ENCODE data around the gene GTPBP8. TPM values are rescaled to one million over a fixed set of nuclear protein-coding genes. Genes with fewer than 3 reads are reported as not detected.

The GTPBP8 gene
- total RNA-seq, 1 donor from 2014 or later = 25.9 TPM

DNA sequence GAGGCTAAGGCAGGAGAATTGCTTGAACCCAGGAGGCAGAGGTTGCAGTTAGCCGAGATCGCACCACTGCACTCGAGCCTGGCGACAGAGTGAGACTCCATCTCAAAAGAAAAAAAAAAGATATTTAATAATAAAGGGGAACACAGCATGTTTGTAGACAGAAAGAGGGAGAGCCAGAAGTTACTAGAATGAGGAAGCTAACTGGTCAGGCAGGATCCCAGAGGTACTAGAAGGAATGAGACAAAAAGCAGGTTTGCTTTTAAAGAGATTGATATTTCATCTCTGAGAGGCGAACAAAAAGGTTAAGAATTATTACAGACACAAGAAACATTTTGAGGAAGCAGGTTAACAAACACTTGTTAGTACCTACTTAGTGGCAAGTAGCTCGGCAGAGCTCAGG, 25.1 kb upstream of the GTPBP8 start:
- H3K27me3 Mint-ChIP-seq = no peaks in the 10 kb centered on the region
- no peaks in the 10 kb centered on the region for H3K36me3 Mint-ChIP-seq
- H3K4me1 Mint-ChIP-seq (ENCODE audit: unreplicated experiment) = no peaks in the 10 kb centered on the region
- H3K27ac Mint-ChIP-seq = peak overlapping the region; percentile 39
- no peak for DNase-seq (ENCODE audit: extremely low spot score, unreplicated experiment)
- TF ChIP-seq, protein P1, sequence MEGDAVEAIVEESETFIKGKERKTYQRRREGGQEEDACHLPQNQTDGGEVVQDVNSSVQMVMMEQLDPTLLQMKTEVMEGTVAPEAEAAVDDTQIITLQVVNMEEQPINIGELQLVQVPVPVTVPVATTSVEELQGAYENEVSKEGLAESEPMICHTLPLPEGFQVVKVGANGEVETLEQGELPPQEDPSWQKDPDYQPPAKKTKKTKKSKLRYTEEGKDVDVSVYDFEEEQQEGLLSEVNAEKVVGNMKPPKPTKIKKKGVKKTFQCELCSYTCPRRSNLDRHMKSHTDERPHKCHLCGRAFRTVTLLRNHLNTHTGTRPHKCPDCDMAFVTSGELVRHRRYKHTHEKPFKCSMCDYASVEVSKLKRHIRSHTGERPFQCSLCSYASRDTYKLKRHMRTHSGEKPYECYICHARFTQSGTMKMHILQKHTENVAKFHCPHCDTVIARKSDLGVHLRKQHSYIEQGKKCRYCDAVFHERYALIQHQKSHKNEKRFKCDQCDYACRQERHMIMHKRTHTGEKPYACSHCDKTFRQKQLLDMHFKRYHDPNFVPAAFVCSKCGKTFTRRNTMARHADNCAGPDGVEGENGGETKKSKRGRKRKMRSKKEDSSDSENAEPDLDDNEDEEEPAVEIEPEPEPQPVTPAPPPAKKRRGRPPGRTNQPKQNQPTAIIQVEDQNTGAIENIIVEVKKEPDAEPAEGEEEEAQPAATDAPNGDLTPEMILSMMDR (conservative IDR thresholded peaks at IDR 0.05) = no peak
- peak overlapping the region; percentile 3 for H3K4me3 Mint-ChIP-seq
- peaks cover 7% of the 10 kb centered on the region for H3K9me3 Mint-ChIP-seq

DNA sequence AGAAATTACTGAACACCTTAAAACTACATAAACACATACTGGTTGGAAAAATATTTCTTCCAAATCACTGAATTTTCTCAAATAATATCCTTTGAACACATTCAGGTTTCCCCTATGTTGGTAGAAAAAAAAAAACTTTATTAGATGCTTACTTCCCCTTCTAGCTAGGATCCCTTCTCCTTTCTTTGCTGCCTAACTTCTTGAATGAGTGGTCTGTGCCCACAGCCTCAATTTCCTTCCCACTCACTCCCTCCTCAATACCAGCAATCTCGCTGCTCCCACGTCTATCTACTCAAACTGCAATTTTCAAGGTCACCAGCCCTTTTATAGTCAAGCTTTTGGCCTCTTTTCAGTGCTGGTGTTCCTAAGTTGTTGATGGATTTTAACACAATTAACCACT, 24.2 kb upstream of the GTPBP8 start:
- DNase-seq (ENCODE audit: extremely low spot score, unreplicated experiment) = no peak
- no peaks in the 10 kb centered on the region for H3K27me3 Mint-ChIP-seq
- H3K4me1 Mint-ChIP-seq (ENCODE audit: unreplicated experiment) = no peaks in the 10 kb centered on the region
- H3K4me3 Mint-ChIP-seq = no peak overlapping the region
- peak overlapping the region; percentile 12 for H3K27ac Mint-ChIP-seq
- peaks cover 7% of the 10 kb centered on the region for H3K9me3 Mint-ChIP-seq
- no peaks in the 10 kb centered on the region for H3K36me3 Mint-ChIP-seq
- TF ChIP-seq, protein P1 (conservative IDR thresholded peaks at IDR 0.05) = no peak

DNA sequence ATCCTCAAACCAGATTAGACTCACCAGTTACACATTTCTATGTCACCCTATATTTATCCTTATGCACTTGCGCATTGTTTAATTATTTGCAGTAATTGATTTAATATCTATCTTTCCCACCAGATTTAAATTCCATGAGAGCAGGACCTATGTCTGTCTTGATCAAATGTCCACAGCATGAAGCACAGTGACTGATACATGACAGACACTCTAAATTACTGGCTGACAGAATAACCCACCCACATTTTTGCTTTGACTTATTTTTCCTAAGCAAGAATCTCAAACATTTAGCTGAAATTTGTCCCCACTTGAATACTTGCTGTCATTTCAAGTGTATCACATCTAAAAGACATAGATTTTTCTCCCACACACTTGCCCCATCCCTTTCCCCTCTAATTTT, 23.4 kb upstream of the GTPBP8 start:
- H3K27me3 Mint-ChIP-seq = no peaks in the 10 kb centered on the region

DNA sequence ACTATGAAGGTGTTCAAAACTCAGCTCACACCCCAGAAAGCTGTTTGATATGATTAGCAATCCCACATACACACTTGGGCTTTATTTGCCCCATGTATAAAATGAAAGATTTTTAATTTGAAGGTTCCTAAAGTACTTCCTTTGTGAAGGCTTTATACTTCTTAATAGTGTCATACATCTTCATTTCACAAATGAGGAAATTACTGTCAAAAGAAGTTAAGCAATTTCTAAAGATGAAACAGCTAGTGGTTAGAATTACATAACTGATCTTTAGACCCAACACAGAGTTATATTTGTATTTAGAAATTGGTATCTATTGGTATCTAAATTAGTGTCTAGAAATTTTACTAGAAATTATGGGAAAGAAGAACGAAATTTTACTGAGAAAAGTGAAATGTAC, 23.0 kb upstream of the GTPBP8 start:
- H3K27ac Mint-ChIP-seq = no peak overlapping the region
- TF ChIP-seq, protein P1 (conservative IDR thresholded peaks at IDR 0.05) = no peak
- no peaks in the 10 kb centered on the region for H3K27me3 Mint-ChIP-seq
- no peak for DNase-seq (ENCODE audit: extremely low spot score, unreplicated experiment)
- H3K4me1 Mint-ChIP-seq (ENCODE audit: unreplicated experiment) = no peaks in the 10 kb centered on the region
- peaks cover 6% of the 10 kb centered on the region for H3K9me3 Mint-ChIP-seq
- no peak overlapping the region for H3K4me3 Mint-ChIP-seq
- H3K36me3 Mint-ChIP-seq = no peaks in the 10 kb centered on the region

More for the DNA sequence above, 23.4 kb upstream of the GTPBP8 start:
- Mint-ChIP-seq H3K4me3 (peak overlapping the region; percentile 0), H3K27ac (peak overlapping the region; percentile 12), H3K4me1 (ENCODE audit: unreplicated experiment) (no peaks in the 10 kb centered on the region), H3K36me3 (no peaks in the 10 kb centered on the region), H3K9me3 (peaks cover 7% of the 10 kb centered on the region)
- DNase-seq (ENCODE audit: extremely low spot score, unreplicated experiment) = no peak
- TF ChIP-seq, protein P1 (conservative IDR thresholded peaks at IDR 0.05) = no peak

DNA sequence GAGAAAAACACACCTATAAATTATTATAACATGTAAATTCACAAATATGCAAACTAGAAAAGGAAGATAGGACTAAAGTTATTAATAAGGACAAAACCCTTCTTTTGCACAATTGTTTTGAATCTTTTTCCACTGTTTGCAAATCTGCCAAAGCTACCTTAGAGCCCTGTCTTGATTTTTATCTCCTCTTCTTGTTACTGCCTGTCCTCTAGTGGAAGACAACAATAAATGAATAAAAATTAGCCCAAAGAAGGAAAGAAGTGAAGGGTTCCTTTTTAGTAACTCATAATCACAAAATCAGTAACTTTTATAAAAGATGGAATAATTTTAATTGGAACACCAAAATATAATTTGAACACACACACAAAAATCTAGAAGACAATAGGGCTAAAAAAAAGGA, 18.6 kb upstream of the GTPBP8 start:
- DNase-seq (ENCODE audit: extremely low spot score, unreplicated experiment) = no peak
- H3K4me3 Mint-ChIP-seq = no peak overlapping the region

More for the DNA sequence above, 18.6 kb upstream of the GTPBP8 start:
- Mint-ChIP-seq H3K36me3 (no peaks in the 10 kb centered on the region), H3K27me3 (no peaks in the 10 kb centered on the region), H3K4me1 (ENCODE audit: unreplicated experiment) (no peaks in the 10 kb centered on the region), H3K27ac (no peak overlapping the region), H3K9me3 (no peaks in the 10 kb centered on the region)
- TF ChIP-seq, protein P1 (conservative IDR thresholded peaks at IDR 0.05) = no peak
